Neutrophil (primary cell): Measurements from ENCODE around the gene ZXDC.
A peak's percentile ranks its signal among the peaks of the same experiment; 100 is the strongest.

Experiments used
- H3K27ac ChIP-seq: fragments of 200-600 bp; sonication (generic); 2 replicates; pipeline ENCODE4 v1.5.1; 2016; ENCODE audit warnings: mild to moderate bottlenecking, moderate library complexity
- H3K27me3 ChIP-seq: fragments of 200-600 bp; sonication (generic); 2 replicates; pipeline ENCODE4 v1.6.0; 2016; ENCODE audit warnings: mild to moderate bottlenecking
- H3K36me3 ChIP-seq: fragments of 200-600 bp; sonication (generic); 2 replicates; pipeline ENCODE4 v1.5.1; 2017
- H3K4me1 ChIP-seq, 2 experiments: fragments of 200-600 bp in 1 of 2; sonication (generic) in 1 of 2; 1 replicate in 1 of 2; 2 replicates in 1 of 2; pipeline versions ENCODE4 v1.5.1 to v1.6.1; 2013 to 2016; ENCODE audit warnings: low read depth in 1 of 2, low read length in 1 of 2, mild to moderate bottlenecking in 1 of 2, moderate library complexity in 1 of 2; ENCODE audit not compliant: control insufficient read depth in 1 of 2, insufficient read depth in 1 of 2
- H3K4me3 ChIP-seq, 2 experiments: fragments of 200-600 bp in 1 of 2; sonication (generic) in 1 of 2; 1 replicate in 1 of 2; 2 replicates in 1 of 2; pipeline ENCODE4 v1.5.1; 2013 to 2016; ENCODE audit warnings: low read depth in 1 of 2, low read length in 1 of 2, mild to moderate bottlenecking in 1 of 2, moderate library complexity in 1 of 2
- H3K9me3 ChIP-seq: fragments of 200-600 bp; sonication (generic); 2 replicates; pipeline ENCODE4 v1.5.1; 2016
- CTCF ChIP-seq: fragments of 200-600 bp; sonication (generic); IDR thresholded peaks from 2 replicates; pipeline ENCODE4 v1.5.1; 2016; ENCODE audit warnings: antibody characterized with exemption

The ZXDC gene

GRCh38 chr3:126483321-126483761 is 7.7 kb upstream of the ZXDC start:
- H3K27me3 ChIP-seq = no peaks in the 10 kb centered on the region

GRCh38 chr3:126482503-126483255 is 7.0 kb upstream of the ZXDC start:
- Histone ChIP-seq H3K27ac (no peak overlapping the region), H3K27me3 (no peaks in the 10 kb centered on the region)

More at GRCh38 chr3:126483321-126483761, 7.7 kb upstream of the ZXDC start:
- Histone ChIP-seq H3K4me3 (no peak overlapping the region), H3K4me1 (peaks cover 50 to 52% of the 10 kb centered on the region in 2 experiments), H3K9me3 (no peaks in the 10 kb centered on the region), H3K36me3 (no peaks in the 10 kb centered on the region), H3K27ac (peak overlapping the region; percentile 57)
- no peak for TF ChIP-seq CTCF

GRCh38 chr3:126481808-126482502 is 6.3 kb upstream of the ZXDC start:
- Histone ChIP-seq H3K27ac (no peak overlapping the region), H3K36me3 (no peaks in the 10 kb centered on the region), H3K4me3 (no peak overlapping the region), H3K4me1 (peaks cover 36 to 41% of the 10 kb centered on the region in 2 experiments), H3K27me3 (no peaks in the 10 kb centered on the region), H3K9me3 (no peaks in the 10 kb centered on the region)
- TF ChIP-seq CTCF = no peak

More at GRCh38 chr3:126482503-126483255, 7.0 kb upstream of the ZXDC start:
- Histone ChIP-seq H3K9me3 (no peaks in the 10 kb centered on the region), H3K4me1 (peaks cover 44 to 45% of the 10 kb centered on the region in 2 experiments), H3K4me3 (no peak overlapping the region), H3K36me3 (no peaks in the 10 kb centered on the region)
- no peak for TF ChIP-seq CTCF

GRCh38 chr3:126480861-126481260 is 5.2 kb upstream of the ZXDC start:
- Histone ChIP-seq H3K4me3 (no peak overlapping the region), H3K36me3 (no peaks in the 10 kb centered on the region), H3K27me3 (no peaks in the 10 kb centered on the region), H3K4me1 (peaks cover 31 to 37% of the 10 kb centered on the region in 2 experiments), H3K9me3 (no peaks in the 10 kb centered on the region), H3K27ac (no peak overlapping the region)
- TF ChIP-seq CTCF = no peak

- Histone ChIP-seq H3K4me1 (peaks cover 25 to 31% of the 10 kb centered on the region in 2 experiments), H3K4me3 (no peak overlapping the region), H3K36me3 (no peaks in the 10 kb centered on the region), H3K27ac (no peak overlapping the region), H3K9me3 (no peaks in the 10 kb centered on the region), H3K27me3 (no peaks in the 10 kb centered on the region)
- TF ChIP-seq CTCF = no peak
Measured at GRCh38 chr3:126480206-126480605, 4.5 kb upstream of the ZXDC start.
